B cell (primary cell): ENCODE data around the gene UBE4A.

ENCODE experiments used
- CTCF ChIP-seq: fragments of 200-600 bp; IDR thresholded peaks from one replicate; pipeline ENCODE4 v1.8.0; 2022; ENCODE audit warnings: antibody characterized with exemption, mild to moderate bottlenecking
- EZH2 ChIP-seq: IDR thresholded peaks from 2 replicates; pipeline ENCODE4 v1.6.1; 2012; ENCODE audit warnings: borderline replicate concordance, low read depth, mild to moderate bottlenecking, moderate library complexity, low read length; ENCODE audit not compliant: insufficient read depth, poor library complexity, severe bottlenecking

DNA sequence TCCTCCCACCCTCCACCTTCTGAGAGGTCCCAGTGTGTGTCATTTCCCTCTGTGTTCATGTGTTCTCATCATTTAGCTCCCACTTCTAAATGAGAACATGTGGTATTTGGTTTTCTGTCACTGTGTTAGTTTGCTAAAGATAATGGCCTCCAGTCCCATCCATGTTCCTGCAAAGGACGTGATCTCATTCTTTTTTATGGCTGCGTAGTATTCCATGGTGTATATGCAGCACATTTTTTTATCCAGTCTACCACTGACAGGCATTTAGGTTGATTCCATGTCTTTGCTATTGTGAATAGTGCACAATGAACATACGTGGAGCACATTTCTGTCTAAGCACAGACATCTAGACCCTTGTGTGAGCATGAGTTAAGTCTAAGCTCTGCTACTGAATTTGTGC is 49.1 kb upstream of the UBE4A start:
- no peak for TF ChIP-seq CTCF
- TF ChIP-seq EZH2, result no peak
